Endothelial cell of umbilical vein (primary cell): Measurements from ENCODE around the gene LRCH1. TPM values are rescaled to one million over a fixed set of nuclear protein-coding genes. Genes with fewer than 3 reads are reported as not detected.

ENCODE experiments used
- BruUV-seq: library from RNA; stranded (reverse); fragments of 400-500 nt; replicated peaks from 2 replicates; lab custom pipeline; 2021; lab: Mats Ljungman, UMichigan
- CTCF ChIA-PET: fragments of 300-600, 350-600 bp; sonication (Branson Sonifier 250); formaldehyde crosslinking; loops from one replicate; lab custom pipeline; 2021; ENCODE audit warnings: antibody characterized with exemption, inconsistent platforms; lab: Charles Lee
- POLR2A ChIA-PET: fragments of 300-600, 350-600 bp; sonication (Branson Sonifier 250); formaldehyde crosslinking; loops from one replicate; lab custom pipeline; 2021; ENCODE audit warnings: antibody characterized with exemption, inconsistent platforms; lab: Charles Lee
- DNase-seq: peaks from one replicate; pipeline ENCODE4 v3.0.0-alpha.2; 2011; ENCODE audit warnings: low read depth, low spot score
- FAIRE-seq: peaks from 2 replicates; lab custom pipeline; 2011; peaks lifted over from hg19 to GRCh38; lab: Jason Lieb, UNC
- H2AFZ ChIP-seq: 2 replicates; pipeline ENCODE4 v1.6.0; 2012; ENCODE audit warnings: low read depth, low read length, control low read depth, inconsistent platforms
- H3K27ac ChIP-seq: 2 replicates; pipeline ENCODE4 v1.5.1; 2011; ENCODE audit warnings: low read depth, mild to moderate bottlenecking, control low read depth, low read length, moderate library complexity; ENCODE audit not compliant: insufficient read depth
- H3K27me3 ChIP-seq, 2 experiments: 2 replicates each; pipeline versions ENCODE4 v1.6.0 to v1.6.1; 2011; ENCODE audit warnings: low read length in 2 of 2, mixed read lengths in 1 of 2; ENCODE audit not compliant: control insufficient read depth in 2 of 2, insufficient read depth in 2 of 2
- H3K36me3 ChIP-seq, 2 experiments: 2 replicates in 1 of 2; 3 replicates in 1 of 2; pipeline ENCODE4 v1.5.1; 2011; ENCODE audit warnings: low read length in 2 of 2, mild to moderate bottlenecking in 1 of 2, moderate library complexity in 1 of 2; ENCODE audit not compliant: control insufficient read depth in 2 of 2, insufficient read depth in 2 of 2; ENCODE audit errors: extremely low read depth in 1 of 2
- H3K4me1 ChIP-seq: 3 replicates; pipeline ENCODE4 v1.5.1; 2011; ENCODE audit warnings: mild to moderate bottlenecking, low read length; ENCODE audit not compliant: control insufficient read depth, insufficient read depth; ENCODE audit errors: extremely low read depth
- H3K4me2 ChIP-seq: 2 replicates; pipeline ENCODE4 v1.6.1; 2011; ENCODE audit warnings: low read length, control low read depth, mixed read lengths; ENCODE audit not compliant: insufficient read depth
- H3K4me3 ChIP-seq, 3 experiments: fragments of 200-600 bp in 1 of 3; sonication (generic), shearing (Covaris generic) in 1 of 3; replicated peaks in 1 of 3; 2 replicates each; pipeline ENCODE4 v1.5.1; 2011 to 2016; ENCODE audit warnings: control low read depth in 3 of 3, low read length in 3 of 3, mild to moderate bottlenecking in 2 of 3, inconsistent platforms in 1 of 3, low read depth in 1 of 3, moderate library complexity in 1 of 3; ENCODE audit not compliant: insufficient read depth in 1 of 3
- H3K79me2 ChIP-seq: 2 replicates; pipeline ENCODE4 v1.6.0; 2012; ENCODE audit warnings: low read length, inconsistent platforms; ENCODE audit not compliant: control insufficient read depth, insufficient read depth
- H3K9ac ChIP-seq: replicated peaks from 2 replicates; pipeline ENCODE3; 2011; ENCODE audit warnings: low read length, control low read depth; ENCODE audit not compliant: insufficient read depth; ENCODE audit errors: extremely low read depth
- H3K9me1 ChIP-seq: replicated peaks from 3 replicates; pipeline ENCODE4 v1.6.0; 2011; ENCODE audit warnings: mild to moderate bottlenecking, low read length; ENCODE audit not compliant: control insufficient read depth, insufficient read depth; ENCODE audit errors: extremely low read depth
- H3K9me3 ChIP-seq: replicated peaks from 2 replicates; pipeline ENCODE4 v1.5.1; 2012; ENCODE audit warnings: low read length, inconsistent platforms; ENCODE audit not compliant: control insufficient read depth, insufficient read depth
- H4K20me1 ChIP-seq: replicated peaks from 2 replicates; pipeline ENCODE3; 2011; ENCODE audit warnings: mild to moderate bottlenecking, low read length; ENCODE audit not compliant: control insufficient read depth, insufficient read depth; ENCODE audit errors: extremely low read depth
- CTCF ChIP-seq, 2 donors: IDR thresholded peaks; 1 replicate in 1 of 2; 2 replicates in 1 of 2; pipeline ENCODE4 v1.5.1; 2011; ENCODE audit warnings: low read length in 2 of 2, mild to moderate bottlenecking in 2 of 2, moderate library complexity in 2 of 2, control low read depth in 1 of 2, inconsistent platforms in 1 of 2, low read depth in 1 of 2; ENCODE audit not compliant: insufficient read depth in 1 of 2; ENCODE audit errors: extremely low read depth in 1 of 2
- EZH2 ChIP-seq: IDR thresholded peaks from 2 replicates; pipeline ENCODE4 v1.6.1; 2012; ENCODE audit warnings: borderline replicate concordance, low read depth, mild to moderate bottlenecking, moderate library complexity, low read length, inconsistent platforms; ENCODE audit not compliant: severe bottlenecking
- FOS ChIP-seq: IDR thresholded peaks from 2 replicates; pipeline ENCODE4 v1.6.1; 2011; ENCODE audit warnings: mild to moderate bottlenecking, low read length, moderate library complexity, borderline replicate concordance; ENCODE audit not compliant: insufficient read depth
- GATA2 ChIP-seq: IDR thresholded peaks from 2 replicates; pipeline ENCODE4 v1.7.0; 2011; ENCODE audit warnings: low read depth, mild to moderate bottlenecking, moderate library complexity, mixed read lengths, low read length; ENCODE audit not compliant: insufficient read length, insufficient read depth
- JUN ChIP-seq: IDR thresholded peaks from 2 replicates; pipeline ENCODE4 v1.6.1; 2011; ENCODE audit warnings: borderline replicate concordance, low read depth; ENCODE audit not compliant: insufficient read length, insufficient read depth
- MYC ChIP-seq: IDR thresholded peaks from one replicate; pipeline ENCODE4 v1.6.1; 2011; ENCODE audit warnings: mild to moderate bottlenecking, low read depth, low read length
- POLR2A ChIP-seq: IDR thresholded peaks from 2 replicates; pipeline ENCODE4 v1.6.1; 2012; ENCODE audit warnings: low read depth, mild to moderate bottlenecking, control low read depth, low read length
- POLR2AphosphoS5 ChIP-seq: IDR thresholded peaks from 2 replicates; pipeline ENCODE4 v1.6.1; 2012; ENCODE audit warnings: low read depth, mild to moderate bottlenecking, control low read depth, low read length, moderate library complexity; ENCODE audit not compliant: insufficient read depth
- dilution Hi-C: fragments of 300-500 bp; cut with MboI; formaldehyde crosslinking; loops from one replicate; pipeline ENCODE4 v1.15.0; 2019; ENCODE audit warnings: low sequenced_read_pairs; ENCODE audit not compliant: extremely low pct_ligation_motif_present
- intact Hi-C: fragments of 100-400 bp; cut with micrococcal nuclease; formaldehyde crosslinking; loops from one replicate; pipeline ENCODE4 v1.10.0; 2022
- polyA plus RNA-seq, 4 experiments: library from polyadenylated mRNA; depleted of rRNA in 3 of 4; stranded (reverse) in 3 of 4; unstranded in 1 of 4; fragments of >200 nt; gene quantifications; 2 replicates each; pipeline versions ENCODE4 v1.2.1 to v1.2.3, GENCODE V29; 2011 to 2012; ENCODE audit warnings: missing spikeins in 1 of 4
- total RNA-seq: library from RNA; stranded (reverse); gene quantifications from 2 replicates; pipeline ENCODE4 v1.2.3, GENCODE V29; 2021
- TF ChIP-seq, protein P1 (sequence below): IDR thresholded peaks from 2 replicates; pipeline ENCODE4 v1.6.1; 2011; ENCODE audit not compliant: insufficient read depth, insufficient read length

The LRCH1 gene
- total and polyA plus RNA-seq, 2 donors (not counting 3 experiments of a cell fraction or from before 2014, with no cell fraction given) = 5.4 to 16.5 TPM

GRCh38 chr13:46620471-46620870 is 67.5 kb downstream of the LRCH1 start:
- CTCF ChIA-PET = interaction anchor here (1.2 to 2.2 kb wide), 2 partner anchors 9 to 17 kb away, joined by 3 to 6 read pairs; no protein-coding TSS in a partner anchor
- H3K27me3 ChIP-seq = no peaks in the 10 kb centered on the region
- intact Hi-C loops = no loop called here
- FAIRE-seq (no peak), DNase-seq (no peak)
- H3K79me2 ChIP-seq = peaks cover 48% of the 10 kb centered on the region
- no peak overlapping the region for H3K4me3 ChIP-seq
- peaks cover 3% of the 10 kb centered on the region for H3K9me1 ChIP-seq
- no peaks in the 10 kb centered on the region for H3K9me3 ChIP-seq
- no peak overlapping the region for H2AFZ ChIP-seq
- peaks cover 15% of the 10 kb centered on the region for H3K4me1 ChIP-seq
- TF ChIP-seq FOS (no peak), CTCF (IDR thresholded peaks at IDR 0.05; ENCODE audit: extremely low read depth in 1 of 2, insufficient read depth in 1 of 2, low read depth in 1 of 2, low read length in 2 of 2) (no peak), JUN (no peak), POLR2AphosphoS5 (no peak), GATA2 (no peak)
- H3K4me2 ChIP-seq = no peak overlapping the region
- BruUV-seq = no TSS peak
- no peak overlapping the region for H3K27ac ChIP-seq
- dilution Hi-C loops = no loop called here
- POLR2A ChIA-PET = no interaction called here
- no peaks in the 10 kb centered on the region for H3K36me3 ChIP-seq
- H3K9ac ChIP-seq = no peak overlapping the region
- H4K20me1 ChIP-seq = peaks cover 4% of the 10 kb centered on the region

- intact Hi-C loops = no loop called here
- POLR2A ChIA-PET = no interaction called here
- no peak overlapping the region for H3K4me3 ChIP-seq
- no TSS peak for BruUV-seq
- H4K20me1 ChIP-seq = peaks cover 4% of the 10 kb centered on the region
- no peak overlapping the region for H3K4me2 ChIP-seq
- no peaks in the 10 kb centered on the region for H3K27me3 ChIP-seq
- H3K27ac ChIP-seq = no peak overlapping the region
- H2AFZ ChIP-seq = no peak overlapping the region
- no peaks in the 10 kb centered on the region for H3K9me3 ChIP-seq
- H3K79me2 ChIP-seq = peaks cover 49% of the 10 kb centered on the region
- FAIRE-seq (no peak), DNase-seq (peak; percentile 23)
- no peaks in the 10 kb centered on the region for H3K36me3 ChIP-seq
- H3K4me1 ChIP-seq = peaks cover 9% of the 10 kb centered on the region
- H3K9me1 ChIP-seq = peaks cover 3% of the 10 kb centered on the region
- CTCF ChIA-PET = interaction anchor here (1.0 to 2.2 kb wide), 5 partner anchors 9 to 69 kb away, joined by 3 to 10 read pairs (median 5); partner anchors contain the start of gene LRCH1
- H3K9ac ChIP-seq = no peak overlapping the region
- dilution Hi-C loops = no loop called here
- TF ChIP-seq POLR2A (no peak), CTCF (IDR thresholded peaks at IDR 0.05; ENCODE audit: extremely low read depth in 1 of 2, insufficient read depth in 1 of 2, low read depth in 1 of 2, low read length in 2 of 2) (no peak), EZH2 (no peak), JUN (no peak), MYC (no peak), POLR2AphosphoS5 (no peak), FOS (no peak), GATA2 (no peak)
- TF ChIP-seq, protein P1, sequence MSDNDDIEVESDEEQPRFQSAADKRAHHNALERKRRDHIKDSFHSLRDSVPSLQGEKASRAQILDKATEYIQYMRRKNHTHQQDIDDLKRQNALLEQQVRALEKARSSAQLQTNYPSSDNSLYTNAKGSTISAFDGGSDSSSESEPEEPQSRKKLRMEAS = no peak
Measured at GRCh38 chr13:46621133-46621532, 68.2 kb downstream of the LRCH1 start.
